Measurements from ENCODE around the gene PAX1.

Gene PAX1

GRCh38 chr20:21703717-21704407 is 1.6 kb upstream of the PAX1 start:
- DNase-seq: no peak

DNA sequence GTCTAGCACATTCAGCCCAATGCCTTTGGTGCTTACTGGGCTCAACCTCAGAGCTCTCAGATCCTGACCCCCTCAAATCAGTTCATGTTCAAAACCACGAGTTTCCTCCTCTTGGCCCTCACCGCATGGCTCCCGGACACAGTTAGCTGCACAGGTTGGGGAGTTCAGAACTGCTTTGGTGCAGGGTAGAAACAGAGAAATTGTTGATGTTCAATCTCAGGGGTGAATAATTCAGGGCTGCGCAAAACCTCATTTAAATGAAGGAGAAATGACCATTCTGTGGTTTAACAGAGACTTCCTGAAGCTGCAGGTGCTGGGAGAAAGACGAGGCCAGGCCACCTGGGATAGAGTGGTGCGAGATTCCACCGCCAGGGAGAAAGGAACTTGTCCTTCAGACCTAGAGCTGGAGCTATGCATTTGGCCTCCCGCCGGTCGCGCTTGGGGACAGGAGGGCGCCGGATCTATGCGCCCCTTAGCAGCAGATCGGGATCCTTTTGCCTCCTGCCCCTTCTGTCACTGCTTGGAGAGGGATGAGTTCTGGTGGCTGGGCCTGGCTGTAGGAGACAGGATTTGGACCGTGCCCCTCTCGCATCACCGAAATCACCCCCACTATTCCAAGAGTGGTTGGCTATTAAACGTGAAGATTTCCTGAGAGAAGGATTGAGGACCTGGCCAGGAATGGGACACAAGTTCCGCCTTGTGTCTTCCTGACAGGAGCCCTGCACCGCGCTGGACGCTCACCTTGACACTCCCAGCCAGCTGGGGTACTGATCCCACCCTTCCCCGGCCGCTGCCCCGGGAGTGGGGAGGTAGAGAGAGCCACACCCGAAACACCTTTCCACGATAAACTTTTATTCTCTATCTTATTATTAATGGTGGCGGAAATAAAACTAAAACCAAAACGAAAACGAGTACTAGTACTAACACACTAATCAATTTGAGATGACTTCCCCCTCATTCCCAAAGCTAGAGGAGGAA is 767 bp upstream of the PAX1 start:
- DNase-seq: no peak

- DNase-seq: no peak
Observed at GRCh38 chr20:21706261-21707195, 1.1 kb downstream of the PAX1 start.

DNA sequence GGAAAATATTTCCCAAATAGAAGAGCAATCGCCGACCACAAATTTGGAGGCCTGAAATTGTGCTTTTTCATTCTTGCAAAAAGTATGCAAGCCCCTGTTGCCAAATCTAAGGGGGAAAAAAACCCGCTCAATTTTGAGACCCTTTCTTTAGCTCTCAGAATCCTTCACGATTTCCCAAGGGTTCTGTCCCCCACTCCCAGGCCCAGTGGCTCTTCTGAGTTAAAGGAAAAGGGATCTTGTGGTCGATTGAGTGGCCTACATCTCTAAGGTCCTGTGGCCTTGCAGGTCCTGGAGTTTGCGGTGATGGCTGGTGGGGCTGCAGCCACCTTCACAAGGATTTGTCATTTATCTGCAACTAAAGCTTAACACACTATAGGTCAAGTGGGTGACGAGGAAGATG is 1.8 kb downstream of the PAX1 start:
- DNase-seq: no peak

DNA sequence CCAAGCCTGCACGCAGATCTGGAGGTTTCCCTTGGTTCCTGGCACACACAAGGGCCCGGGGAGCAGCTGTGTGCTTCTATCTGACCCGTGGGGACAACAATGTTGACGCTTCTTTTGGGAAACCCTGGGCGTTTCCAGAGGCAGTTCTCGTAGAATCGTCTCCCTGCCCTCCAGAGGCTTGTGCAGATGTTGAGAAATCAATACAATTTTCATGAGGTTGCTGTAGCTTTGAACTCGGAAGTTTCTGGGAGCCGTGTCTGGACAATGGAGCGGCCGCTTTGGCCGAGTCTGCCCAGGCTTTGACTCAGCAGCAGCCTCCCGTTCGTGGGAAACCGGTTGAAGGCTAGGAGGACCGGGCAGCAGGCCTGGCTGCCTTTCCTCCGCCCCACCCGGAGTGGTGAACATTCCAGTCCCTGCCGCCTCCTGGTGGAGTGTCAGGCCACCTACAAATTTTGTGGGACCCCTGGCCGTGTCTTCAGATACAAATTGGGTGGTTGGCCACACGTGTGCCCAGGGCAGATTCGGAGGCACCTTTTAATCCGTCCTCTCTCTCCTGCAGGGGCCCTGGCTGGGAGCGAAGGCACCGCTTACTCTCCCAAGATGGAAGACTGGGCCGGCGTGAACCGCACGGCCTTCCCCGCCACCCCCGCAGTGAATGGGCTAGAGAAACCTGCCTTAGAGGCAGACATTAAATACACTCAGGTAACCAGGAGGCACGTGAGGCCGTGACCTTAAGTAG is 2.7 kb downstream of the PAX1 start:
- no peak for DNase-seq

DNA sequence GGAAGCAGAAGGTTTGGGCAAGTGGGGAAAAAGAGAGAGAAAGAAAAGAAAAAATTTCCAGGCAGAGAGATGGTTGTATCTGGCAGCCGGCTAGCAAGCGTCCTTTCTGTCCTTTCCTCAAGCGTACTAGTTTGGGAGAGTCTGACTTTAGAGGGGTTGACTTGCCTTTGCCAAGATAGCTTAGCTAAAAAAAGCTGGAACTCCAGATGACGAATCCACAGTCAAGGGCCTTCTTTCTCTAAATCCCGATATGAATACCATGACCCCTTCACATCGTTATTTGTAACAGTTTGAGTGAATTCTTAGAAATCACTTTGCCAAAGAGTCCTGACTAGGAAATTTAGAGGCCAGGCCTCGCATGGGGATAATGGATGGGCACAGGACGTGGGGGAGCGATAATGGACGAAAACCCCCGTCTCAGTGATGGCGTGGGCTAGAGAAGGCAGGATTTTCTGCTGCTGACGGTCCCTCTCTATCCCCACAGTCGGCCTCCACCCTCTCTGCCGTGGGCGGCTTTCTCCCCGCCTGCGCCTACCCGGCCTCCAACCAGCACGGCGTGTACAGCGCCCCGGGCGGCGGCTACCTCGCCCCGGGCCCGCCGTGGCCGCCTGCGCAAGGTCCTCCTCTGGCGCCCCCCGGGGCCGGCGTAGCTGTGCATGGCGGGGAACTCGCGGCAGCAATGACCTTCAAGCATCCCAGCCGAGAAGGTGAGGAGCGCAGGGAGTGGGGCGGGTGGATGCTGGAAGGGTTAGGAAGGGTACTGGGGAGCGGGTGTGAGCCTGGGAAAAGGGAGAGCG is 3.5 kb downstream of the PAX1 start:
- DNase-seq: no peak

- DNase-seq: no peak
Observed at GRCh38 chr20:21709535-21709904, 4.1 kb downstream of the PAX1 start.

- no peak for DNase-seq
Observed at GRCh38 chr20:21710341-21710740, 4.9 kb downstream of the PAX1 start.

- DNase-seq: no peak
Observed at GRCh38 chr20:21710863-21711431, 5.5 kb downstream of the PAX1 start.

DNA sequence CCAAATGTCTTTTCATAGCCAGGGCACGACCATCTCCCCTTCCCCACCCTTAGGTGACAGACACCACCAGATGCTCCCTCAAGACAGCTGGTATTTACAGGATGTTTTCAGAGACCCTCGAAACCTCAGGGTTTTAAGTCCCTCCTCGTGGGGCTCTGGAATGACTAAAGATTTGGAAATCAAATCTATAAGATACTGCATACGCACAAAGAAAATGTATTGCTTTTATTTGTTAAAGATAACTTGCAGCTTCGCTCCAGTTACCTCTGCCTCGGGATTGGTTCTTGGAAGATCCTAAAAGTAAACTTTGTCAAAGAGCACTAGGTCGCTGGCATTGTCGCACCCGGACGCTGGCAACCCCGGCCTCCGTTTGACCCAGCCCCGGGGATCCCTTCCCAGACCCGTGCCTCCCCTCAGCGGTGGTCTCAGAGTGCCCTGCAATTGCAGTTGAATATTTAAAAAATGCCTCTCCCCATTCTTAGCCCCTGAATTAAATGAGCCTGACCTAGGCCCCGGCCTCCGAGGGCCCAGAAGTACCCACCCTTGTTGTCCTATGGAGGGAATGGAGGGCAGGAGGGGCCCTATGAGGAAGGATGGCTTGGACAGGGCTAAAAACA is 7.1 kb downstream of the PAX1 start:
- no peak for DNase-seq

GRCh38 chr20:21713470-21713869 is 8.0 kb downstream of the PAX1 start:
- no peak for DNase-seq

DNA sequence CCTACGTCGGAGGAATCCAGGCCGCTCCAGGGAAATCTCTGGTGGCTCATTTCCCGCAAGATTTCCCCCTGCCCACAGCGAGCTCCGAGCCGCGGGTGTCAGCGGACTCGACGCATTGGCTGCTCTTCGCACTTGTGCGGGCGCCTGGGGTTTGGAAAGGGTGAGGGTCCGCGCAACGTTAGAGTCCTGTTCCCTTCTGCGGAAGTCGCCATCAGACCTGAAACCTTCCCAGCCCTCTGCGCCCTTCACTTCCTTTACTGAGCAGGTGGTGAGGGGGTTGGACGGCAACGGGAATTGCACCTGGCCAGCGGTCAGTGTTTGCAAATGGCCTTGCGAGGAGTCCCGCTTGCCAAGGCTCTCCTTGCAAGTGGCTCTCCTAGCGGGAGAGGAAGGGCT is 8.4 kb downstream of the PAX1 start:
- DNase-seq: no peak

- DNase-seq: no peak
Observed at GRCh38 chr20:21714297-21715192, 9.1 kb downstream of the PAX1 start.

- no peak for DNase-seq
Observed at GRCh38 chr20:21715193-21715881, 9.9 kb downstream of the PAX1 start.

DNA sequence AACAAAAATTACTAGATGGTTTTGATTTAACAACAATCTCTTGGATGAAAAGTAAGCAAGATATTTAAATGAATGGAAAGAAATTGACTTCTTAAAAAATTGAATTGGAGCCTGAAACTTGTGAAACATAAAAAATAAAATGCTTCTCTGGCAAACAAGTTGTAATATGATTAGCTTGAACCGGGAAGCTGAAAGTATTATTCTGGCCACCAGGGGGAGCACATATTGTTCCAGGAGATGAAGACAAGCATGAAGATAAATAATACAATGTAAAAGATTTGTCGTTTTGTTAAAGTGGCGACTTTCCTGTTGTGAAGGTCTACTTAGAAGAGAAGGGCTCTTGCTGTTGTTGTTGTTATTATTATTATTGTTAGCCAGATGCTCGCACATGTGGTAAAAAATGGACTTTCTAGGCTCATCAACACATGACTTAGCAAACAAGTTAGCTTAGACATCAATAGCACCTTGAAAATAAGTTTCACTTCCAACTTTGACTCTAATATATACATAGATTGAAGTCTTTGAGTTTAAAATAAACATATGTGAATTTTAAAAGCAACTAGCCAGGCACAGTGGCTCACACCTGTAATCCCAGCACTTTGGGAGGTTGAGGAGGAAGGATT is 14.2 kb downstream of the PAX1 start:
- DNase-seq: no peak

DNA sequence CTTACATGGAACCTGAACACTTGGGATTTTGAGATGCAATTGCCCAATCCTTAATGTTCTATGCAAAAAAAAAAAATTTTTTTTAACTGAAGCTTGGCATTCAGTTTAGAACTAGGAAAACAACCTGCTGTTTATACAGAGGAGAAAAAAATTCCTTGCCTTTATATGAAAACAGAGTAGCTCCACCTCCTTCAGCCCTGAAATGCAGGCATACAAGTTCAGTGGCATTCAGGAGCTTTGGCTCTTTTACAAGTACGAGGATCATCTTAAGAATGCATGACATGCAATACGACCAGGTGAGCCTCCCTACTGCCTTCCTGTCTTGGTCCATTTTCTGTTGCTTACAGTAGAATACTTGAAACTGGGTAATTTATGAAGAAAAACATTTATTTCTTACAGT is 20.4 kb downstream of the PAX1 start:
- no peak for DNase-seq

GRCh38 chr20:21729316-21729715 is 23.9 kb downstream of the PAX1 start:
- DNase-seq: no peak

- no peak for DNase-seq
Observed at GRCh38 chr20:21739161-21739560, 33.7 kb downstream of the PAX1 start.
